ENCODE results near the gene CALN1.
"Not testable (repeated sequence)": the region's sequence is repeated elsewhere in the genome, so short reads cannot be mapped to it uniquely, and the experiment has no call there.

The CALN1 gene

DNA sequence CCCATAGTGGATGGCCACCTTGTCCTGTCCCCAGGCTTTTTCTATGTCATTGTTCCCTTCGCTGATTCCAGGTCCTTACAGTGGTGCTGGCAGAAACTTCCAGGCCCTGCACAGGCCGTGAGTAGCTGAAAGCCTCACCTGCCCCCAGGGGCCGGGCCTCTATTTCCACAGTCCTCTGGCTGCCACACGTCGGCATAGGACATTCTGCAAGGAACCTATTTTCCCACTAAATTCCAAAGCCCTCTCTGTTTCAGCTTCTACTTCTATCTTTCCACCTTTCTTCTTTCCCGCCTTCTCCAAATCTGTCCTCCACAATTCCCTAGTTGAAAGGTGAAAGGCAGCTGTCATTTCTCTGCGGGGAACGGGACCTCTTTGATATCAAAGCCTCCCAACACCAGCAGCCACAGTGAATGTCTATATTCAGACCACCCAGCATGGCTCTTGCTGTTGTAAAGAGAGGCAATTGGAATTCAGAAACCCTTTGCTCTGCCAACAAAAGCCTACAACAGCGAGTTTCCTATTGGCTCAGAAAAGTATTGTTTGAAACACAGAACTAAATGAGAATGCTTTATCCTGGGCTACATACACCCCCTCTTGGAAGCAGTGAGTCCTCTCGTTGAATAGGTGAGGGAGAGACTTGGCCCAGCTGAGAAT is 672.5 kb downstream of the CALN1 start:
- no peak for DNase-seq (ENCODE audit: low read depth)

DNA sequence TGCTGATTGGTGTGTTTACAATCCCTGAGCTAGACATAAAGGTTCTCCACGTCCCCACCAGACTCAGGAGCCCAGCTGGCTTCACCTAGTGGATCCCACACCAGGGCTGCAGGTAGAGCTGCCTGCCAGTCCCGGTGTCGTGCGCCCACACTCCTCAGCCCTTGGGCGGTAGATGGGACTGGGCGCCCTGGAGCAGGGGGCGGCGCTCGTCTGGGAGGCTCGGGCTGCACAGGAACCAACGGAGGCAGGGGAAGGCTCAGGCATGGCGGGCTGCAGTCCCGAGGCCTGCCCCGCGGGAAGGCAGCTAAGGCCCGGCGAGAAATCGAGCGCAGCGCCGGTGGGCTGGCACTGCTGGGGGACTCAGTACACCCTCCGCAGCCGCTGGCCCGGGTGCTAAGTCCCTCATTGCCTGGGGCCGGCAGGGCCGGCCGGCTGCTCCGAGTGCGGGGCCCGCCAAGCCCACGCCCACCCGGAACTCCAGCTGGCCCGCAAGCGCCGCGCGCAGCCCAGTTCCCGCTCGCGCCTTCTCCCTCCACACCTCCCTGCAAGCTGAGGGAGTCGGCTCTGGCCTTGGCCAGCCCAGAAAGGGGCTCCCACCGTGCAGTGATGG is 674.1 kb downstream of the CALN1 start:
- DNase-seq (ENCODE audit: low read depth) = not testable (repeated sequence)

DNA sequence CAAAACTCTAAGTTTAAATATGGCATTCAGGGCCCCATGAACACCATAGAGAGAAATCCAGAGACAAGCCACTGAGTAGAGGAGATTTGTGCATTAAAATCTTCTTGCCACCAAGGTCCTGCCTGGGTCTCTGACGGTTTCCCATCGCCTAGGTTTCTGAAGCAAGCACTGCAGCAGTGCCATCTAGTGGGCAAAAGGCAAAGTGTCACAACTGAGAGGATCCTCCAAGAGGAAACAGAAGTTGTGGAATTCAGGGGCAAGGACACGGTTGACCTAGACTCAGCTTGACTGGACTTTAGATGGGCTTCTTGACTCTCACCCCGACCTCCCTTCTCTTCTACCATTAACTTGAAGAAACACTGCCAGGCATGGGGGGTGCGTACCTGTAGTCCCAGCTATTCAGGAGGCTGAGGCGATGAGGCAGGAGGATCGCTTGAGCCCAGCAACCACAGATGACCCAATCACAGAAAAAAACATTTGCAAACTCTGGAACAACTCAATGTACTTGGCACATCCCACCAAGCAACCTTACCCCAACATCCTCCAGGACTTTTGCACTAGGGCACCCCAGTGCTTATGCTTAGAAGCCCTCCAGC is 676.1 kb downstream of the CALN1 start:
- no peak for DNase-seq (ENCODE audit: low read depth)

DNA sequence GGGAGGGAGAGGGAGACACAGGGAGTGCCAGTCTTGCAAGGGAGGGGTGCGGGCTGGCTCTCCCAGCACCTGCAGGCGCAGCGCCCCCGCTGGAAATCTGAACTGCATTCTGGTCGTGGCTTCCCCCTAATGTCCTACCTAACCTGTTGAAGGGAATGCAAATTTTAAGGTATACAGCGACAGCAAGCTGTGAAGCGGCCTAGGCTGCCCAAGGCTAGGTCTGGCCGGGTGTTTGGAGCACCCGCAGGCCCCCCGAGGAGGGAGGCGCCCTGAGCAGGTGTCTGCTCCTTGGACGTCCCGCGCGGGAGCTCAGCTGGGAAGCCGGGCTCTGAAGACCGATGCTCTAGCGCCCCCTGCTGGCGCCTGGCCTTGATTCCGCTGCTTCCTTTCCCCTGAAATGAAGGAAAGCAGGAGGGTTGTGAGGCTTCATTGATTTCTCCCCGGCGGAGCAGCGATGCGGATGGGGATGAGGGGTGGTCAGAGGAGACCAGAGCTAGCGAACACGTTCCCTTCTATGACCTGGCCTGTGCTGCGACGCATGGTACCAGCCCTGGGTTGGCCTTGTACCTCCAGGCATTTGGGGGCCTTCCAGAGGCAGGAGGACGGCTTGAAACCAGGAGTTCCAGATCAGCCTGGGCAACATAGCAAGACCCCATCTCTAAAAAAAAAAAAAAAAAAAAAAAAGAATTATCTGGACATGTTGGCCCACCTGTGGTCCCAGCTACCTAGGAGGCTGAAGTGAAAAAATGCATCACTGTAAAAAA is 678.8 kb downstream of the CALN1 start:
- DNase-seq (ENCODE audit: low read depth) = peak; percentile 23

DNA sequence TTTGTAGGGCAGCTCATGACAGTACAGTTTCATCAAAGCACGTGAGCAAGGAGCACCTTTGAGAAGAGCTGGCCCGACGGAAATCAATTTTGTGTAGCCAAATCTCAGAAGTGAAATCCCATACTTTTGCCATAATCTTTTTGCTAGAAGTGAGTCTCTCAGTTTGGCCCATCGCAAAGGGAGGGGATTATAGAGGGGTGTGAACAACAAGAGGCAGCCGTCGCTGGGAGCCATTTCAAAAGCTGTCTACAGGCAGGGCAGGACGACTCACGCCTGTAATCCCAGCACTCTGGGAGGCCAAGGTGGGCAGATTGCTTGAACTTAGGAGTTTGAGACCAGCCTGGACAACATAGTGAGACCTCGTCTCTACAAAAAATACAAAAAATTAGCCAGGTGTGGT is 680.4 kb downstream of the CALN1 start:
- no peak for DNase-seq (ENCODE audit: low read depth)
